ENCODE data around the gene SSTR5. TPM values are rescaled to one million over a fixed set of nuclear protein-coding genes. Genes with fewer than 3 reads are reported as not detected.

Gene SSTR5
- total and polyA plus RNA-seq, 11 donors = 0.22 to 20.1 (median 3.6) TPM

DNA sequence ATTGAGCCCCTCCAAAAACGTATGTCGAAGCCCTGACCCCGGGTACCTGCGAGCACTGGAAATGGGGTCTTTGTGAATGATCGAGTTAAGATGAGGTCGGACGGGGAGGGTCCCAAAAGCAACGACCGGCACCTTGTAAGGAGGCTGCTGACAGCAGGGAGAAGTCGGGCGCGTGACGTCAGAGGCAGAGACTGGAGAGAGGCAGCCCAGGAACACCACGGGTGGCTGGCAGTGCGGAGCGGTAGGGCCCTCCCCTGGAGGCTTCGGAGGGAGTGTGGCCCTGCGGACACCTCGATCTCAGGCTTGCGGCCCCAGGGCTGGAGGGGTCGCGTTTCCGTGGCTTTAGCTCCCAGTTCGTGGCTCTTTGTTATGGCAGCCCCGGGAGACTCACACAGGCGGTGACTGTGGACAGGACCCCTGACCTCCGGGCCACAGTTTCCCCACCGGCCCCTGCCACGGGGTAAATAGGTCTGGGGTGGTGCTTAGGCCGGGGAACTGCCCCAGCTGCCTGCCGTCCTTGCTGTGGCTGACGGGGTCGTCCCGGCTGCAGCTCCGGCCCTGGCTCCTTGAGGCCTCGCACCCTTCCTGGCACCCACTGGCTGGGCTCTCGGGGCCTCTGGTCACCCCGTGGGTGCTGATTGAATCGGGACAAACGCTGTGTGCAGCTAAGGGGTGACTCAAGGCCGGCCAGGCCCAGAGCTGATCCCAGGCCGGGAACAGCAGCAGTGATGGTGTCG lies 10.6 kb upstream of the SSTR5 start:
- ATAC-seq = no peak
- DNase-seq = no peak
- peaks cover 0 to 16% (median 0%) of the 10 kb centered on the region in 12 donors for H3K9me3 ChIP-seq
- H3K27ac ChIP-seq = no peak overlapping the region
- no peaks in the 10 kb centered on the region for H3K36me3 ChIP-seq
- peaks cover 4 to 58% (median 17%) of the 10 kb centered on the region in 9 donors for H3K27me3 ChIP-seq
- 79 to 83% (median 81%) methylated on average over 22 to 43 of the region's 43 CpGs for WGBS, 4 donors
- TF ChIP-seq POLR2A (IDR thresholded peaks at IDR 0.05) = no peak
- TF ChIP-seq, protein P1, sequence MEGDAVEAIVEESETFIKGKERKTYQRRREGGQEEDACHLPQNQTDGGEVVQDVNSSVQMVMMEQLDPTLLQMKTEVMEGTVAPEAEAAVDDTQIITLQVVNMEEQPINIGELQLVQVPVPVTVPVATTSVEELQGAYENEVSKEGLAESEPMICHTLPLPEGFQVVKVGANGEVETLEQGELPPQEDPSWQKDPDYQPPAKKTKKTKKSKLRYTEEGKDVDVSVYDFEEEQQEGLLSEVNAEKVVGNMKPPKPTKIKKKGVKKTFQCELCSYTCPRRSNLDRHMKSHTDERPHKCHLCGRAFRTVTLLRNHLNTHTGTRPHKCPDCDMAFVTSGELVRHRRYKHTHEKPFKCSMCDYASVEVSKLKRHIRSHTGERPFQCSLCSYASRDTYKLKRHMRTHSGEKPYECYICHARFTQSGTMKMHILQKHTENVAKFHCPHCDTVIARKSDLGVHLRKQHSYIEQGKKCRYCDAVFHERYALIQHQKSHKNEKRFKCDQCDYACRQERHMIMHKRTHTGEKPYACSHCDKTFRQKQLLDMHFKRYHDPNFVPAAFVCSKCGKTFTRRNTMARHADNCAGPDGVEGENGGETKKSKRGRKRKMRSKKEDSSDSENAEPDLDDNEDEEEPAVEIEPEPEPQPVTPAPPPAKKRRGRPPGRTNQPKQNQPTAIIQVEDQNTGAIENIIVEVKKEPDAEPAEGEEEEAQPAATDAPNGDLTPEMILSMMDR (IDR thresholded peaks at IDR 0.05) = no peak
- intact Hi-C loops (cut with DNase I) = no loop called here
- H3K4me1 ChIP-seq = no peaks in the 10 kb centered on the region
- H3K4me3 ChIP-seq = no peak overlapping the region

DNA sequence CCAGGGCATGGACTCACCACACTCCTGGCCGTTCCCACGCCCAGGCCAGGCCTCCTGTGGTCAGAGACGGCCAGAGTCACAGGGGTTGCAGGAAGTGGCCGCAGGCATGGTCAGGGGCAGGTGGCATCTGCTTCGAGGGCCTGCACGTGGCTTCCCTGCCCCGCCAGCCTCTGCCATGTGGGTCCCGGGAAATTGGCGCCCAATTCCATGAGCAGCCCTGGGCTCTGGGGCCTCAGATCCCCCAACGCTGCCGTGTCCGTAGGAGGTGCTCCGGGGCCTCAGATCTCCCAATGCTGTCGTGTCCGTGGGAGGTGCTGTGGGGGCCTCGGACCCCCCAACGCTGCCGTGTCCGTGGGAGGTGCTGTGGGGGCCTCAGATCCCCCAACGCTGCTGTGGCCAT lies 9.7 kb upstream of the SSTR5 start:
- intact Hi-C loops (cut with DNase I) = no loop called here
- H3K27ac ChIP-seq = no peak overlapping the region
- peaks cover 0 to 12% (median 0%) of the 10 kb centered on the region in 12 donors for H3K9me3 ChIP-seq
- 60 to 76% (median 73%) methylated on average over 9 to 20 of the region's 20 CpGs for WGBS, 4 donors
- no peak overlapping the region for H3K4me3 ChIP-seq
- H3K4me1 ChIP-seq = no peaks in the 10 kb centered on the region
- no peaks in the 10 kb centered on the region for H3K36me3 ChIP-seq
- DNase-seq = no peak
- TF ChIP-seq, protein P1 (IDR thresholded peaks at IDR 0.05) = no peak
- TF ChIP-seq POLR2A (IDR thresholded peaks at IDR 0.05) = no peak
- ATAC-seq = no peak
- peaks cover 4 to 57% (median 17%) of the 10 kb centered on the region in 9 donors for H3K27me3 ChIP-seq

DNA sequence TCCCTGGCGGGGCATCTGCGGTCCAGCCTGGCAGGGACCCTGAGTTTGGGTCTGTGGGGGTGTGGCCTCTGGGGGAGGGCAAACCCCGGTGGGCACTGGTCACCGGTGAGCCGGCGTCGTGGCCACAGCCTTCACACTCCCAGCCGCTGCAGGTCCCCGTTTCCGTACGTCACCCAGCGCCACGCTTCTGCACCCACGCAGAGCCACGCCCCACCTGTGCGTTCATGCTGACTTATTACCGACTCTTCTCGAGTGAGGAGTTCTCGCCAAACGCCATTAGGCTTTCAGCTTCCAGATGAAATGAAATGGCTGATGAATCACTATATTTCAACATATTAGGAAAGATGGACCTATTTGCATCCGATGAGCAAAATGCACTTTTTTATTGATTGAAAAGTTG lies 8.8 kb upstream of the SSTR5 start:
- WGBS, 4 donors = 73 to 77% (median 77%) methylated on average over 21 of the region's 21 CpGs
- intact Hi-C loops (cut with DNase I) = no loop called here
- H3K36me3 ChIP-seq = no peaks in the 10 kb centered on the region
- peaks cover 0 to 11% (median 0%) of the 10 kb centered on the region in 12 donors for H3K9me3 ChIP-seq
- H3K4me1 ChIP-seq = no peaks in the 10 kb centered on the region
- DNase-seq (no peak), ATAC-seq (no peak)
- TF ChIP-seq, protein P1 (IDR thresholded peaks at IDR 0.05) = no peak
- no peak for TF ChIP-seq POLR2A (IDR thresholded peaks at IDR 0.05)
- no peak overlapping the region for H3K27ac ChIP-seq
- H3K27me3 ChIP-seq = peaks cover 4 to 59% (median 20%) of the 10 kb centered on the region in 9 donors
- H3K4me3 ChIP-seq = no peak overlapping the region

DNA sequence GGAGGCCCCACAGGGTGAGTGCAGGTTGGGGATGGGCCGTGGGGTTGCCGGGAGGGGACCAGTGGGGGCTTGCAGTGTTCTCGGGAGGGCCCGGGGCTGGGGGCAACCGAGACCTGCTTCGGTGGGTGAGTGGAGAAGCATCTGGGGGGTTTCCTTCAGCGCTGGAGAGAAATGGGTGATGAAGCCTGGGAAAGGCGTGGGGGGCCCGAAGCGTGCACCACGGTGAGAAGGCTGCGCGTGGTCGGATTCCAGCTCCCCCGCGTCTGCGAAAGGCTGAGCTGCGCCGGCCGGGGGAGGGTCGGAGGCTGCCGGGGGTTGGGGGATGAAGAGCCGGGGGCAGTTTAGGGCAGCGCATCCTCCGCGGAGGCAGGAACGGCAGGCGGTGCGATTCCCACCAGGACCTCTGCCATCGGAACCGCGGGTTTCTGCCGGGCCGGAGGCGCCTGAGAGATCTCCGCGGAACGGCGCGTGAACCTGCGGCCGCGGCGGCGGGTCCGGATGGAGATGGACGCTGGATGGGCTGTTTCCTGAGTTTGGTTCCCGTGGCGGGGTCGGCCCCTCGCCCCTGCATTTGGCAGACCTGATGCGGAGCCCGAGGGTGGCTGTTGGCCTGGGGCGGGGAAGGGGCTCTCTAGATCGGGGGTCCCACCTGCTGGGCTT lies 6.9 kb upstream of the SSTR5 start:
- H3K27ac ChIP-seq = no peak overlapping the region

More for the DNA sequence above, 6.9 kb upstream of the SSTR5 start:
- Histone ChIP-seq H3K36me3 (no peaks in the 10 kb centered on the region), H3K4me3 (no peak overlapping the region), H3K27me3 (peaks cover 12 to 78% (median 34%) of the 10 kb centered on the region in 9 donors), H3K4me1 (peaks cover 0 to 2% (median 0%) of the 10 kb centered on the region in 12 donors), H3K9me3 (no peaks in the 10 kb centered on the region)
- 19 to 32% (median 21%) methylated on average over 25 to 55 of the region's 55 CpGs for WGBS, 4 donors
- ATAC-seq = no peak
- no peak for DNase-seq
- TF ChIP-seq, protein P1 (IDR thresholded peaks at IDR 0.05) = no peak
- no peak for TF ChIP-seq POLR2A (IDR thresholded peaks at IDR 0.05)
- intact Hi-C loops (cut with DNase I) = no loop called here

Data from heart left ventricle (tissue), 16 donors.